HL-60 (cell line): Measurements from ENCODE around the gene PTPRG.

Experiments used
- DNase-seq, 2 experiments: peaks; one replicate each; pipeline ENCODE4 v3.0.0-alpha.2; 2010 to 2020; ENCODE audit warnings: low read depth in 1 of 2, low spot score in 1 of 2
- H3K27ac ChIP-seq: fragments of 250-450 bp; sonication (Bioruptor Pico); replicated peaks from 2 replicates; pipeline ENCODE4 v1.5.1; 2020; ENCODE audit warnings: mild to moderate bottlenecking, moderate library complexity
- H3K27me3 ChIP-seq: fragments of 250-450 bp; sonication (Bioruptor Pico); 2 replicates; pipeline ENCODE4 v1.5.1; 2021; ENCODE audit warnings: mild to moderate bottlenecking, moderate library complexity; ENCODE audit not compliant: insufficient read depth, poor library complexity, severe bottlenecking
- H3K4me3 ChIP-seq: replicated peaks from 2 replicates; pipeline ENCODE4 v1.5.1; 2011; ENCODE audit warnings: mild to moderate bottlenecking, control low read depth, low read length; ENCODE audit not compliant: insufficient read depth
- CTCF ChIP-seq: IDR thresholded peaks from one replicate; pipeline ENCODE4 v1.5.1; 2011; ENCODE audit warnings: low read length, control low read depth, inconsistent platforms; ENCODE audit not compliant: insufficient read depth
- GABPA ChIP-seq: IDR thresholded peaks from 2 replicates; pipeline ENCODE4 v1.6.1; 2012; ENCODE audit warnings: low read depth
- POLR2AphosphoS5 ChIP-seq: IDR thresholded peaks from 2 replicates; pipeline ENCODE4 v1.6.1; 2012; ENCODE audit warnings: low read depth
- SPI1 ChIP-seq: IDR thresholded peaks from 2 replicates; pipeline ENCODE4 v1.6.1; 2012; ENCODE audit warnings: low read depth, mild to moderate bottlenecking, borderline replicate concordance
- TF ChIP-seq, protein P1 (sequence below): IDR thresholded peaks from 2 replicates; pipeline ENCODE4 v1.6.1; 2012; ENCODE audit warnings: low read depth; ENCODE audit not compliant: insufficient replicate concordance

The PTPRG gene

DNA sequence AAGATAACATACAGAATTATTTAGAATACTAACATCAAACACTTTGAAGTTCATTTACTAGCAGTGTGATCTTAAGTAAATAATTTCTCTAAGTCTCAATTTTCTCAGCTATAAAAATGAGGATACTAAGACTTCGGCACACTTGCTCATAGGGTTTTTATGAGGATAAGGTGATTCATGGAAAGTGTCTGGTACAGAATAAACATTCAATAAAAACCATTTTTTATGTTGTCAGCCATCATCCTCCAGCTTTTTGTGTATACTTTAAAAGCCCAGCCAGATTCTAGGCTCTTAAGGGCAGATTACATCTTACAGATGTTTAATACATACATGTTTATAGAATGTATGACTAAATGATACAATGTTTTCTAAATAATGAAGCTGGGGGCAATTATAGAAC is 755.2 kb downstream of the PTPRG start:
- no peak for DNase-seq
- Histone ChIP-seq H3K4me3 (no peak overlapping the region), H3K27me3 (no peaks in the 10 kb centered on the region), H3K27ac (no peak overlapping the region)
- no peak for TF ChIP-seq SPI1
- TF ChIP-seq, protein P1, sequence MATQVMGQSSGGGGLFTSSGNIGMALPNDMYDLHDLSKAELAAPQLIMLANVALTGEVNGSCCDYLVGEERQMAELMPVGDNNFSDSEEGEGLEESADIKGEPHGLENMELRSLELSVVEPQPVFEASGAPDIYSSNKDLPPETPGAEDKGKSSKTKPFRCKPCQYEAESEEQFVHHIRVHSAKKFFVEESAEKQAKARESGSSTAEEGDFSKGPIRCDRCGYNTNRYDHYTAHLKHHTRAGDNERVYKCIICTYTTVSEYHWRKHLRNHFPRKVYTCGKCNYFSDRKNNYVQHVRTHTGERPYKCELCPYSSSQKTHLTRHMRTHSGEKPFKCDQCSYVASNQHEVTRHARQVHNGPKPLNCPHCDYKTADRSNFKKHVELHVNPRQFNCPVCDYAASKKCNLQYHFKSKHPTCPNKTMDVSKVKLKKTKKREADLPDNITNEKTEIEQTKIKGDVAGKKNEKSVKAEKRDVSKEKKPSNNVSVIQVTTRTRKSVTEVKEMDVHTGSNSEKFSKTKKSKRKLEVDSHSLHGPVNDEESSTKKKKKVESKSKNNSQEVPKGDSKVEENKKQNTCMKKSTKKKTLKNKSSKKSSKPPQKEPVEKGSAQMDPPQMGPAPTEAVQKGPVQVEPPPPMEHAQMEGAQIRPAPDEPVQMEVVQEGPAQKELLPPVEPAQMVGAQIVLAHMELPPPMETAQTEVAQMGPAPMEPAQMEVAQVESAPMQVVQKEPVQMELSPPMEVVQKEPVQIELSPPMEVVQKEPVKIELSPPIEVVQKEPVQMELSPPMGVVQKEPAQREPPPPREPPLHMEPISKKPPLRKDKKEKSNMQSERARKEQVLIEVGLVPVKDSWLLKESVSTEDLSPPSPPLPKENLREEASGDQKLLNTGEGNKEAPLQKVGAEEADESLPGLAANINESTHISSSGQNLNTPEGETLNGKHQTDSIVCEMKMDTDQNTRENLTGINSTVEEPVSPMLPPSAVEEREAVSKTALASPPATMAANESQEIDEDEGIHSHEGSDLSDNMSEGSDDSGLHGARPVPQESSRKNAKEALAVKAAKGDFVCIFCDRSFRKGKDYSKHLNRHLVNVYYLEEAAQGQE = no peak
- no peak for TF ChIP-seq POLR2AphosphoS5
- no peak for TF ChIP-seq GABPA
- no peak for TF ChIP-seq CTCF

DNA sequence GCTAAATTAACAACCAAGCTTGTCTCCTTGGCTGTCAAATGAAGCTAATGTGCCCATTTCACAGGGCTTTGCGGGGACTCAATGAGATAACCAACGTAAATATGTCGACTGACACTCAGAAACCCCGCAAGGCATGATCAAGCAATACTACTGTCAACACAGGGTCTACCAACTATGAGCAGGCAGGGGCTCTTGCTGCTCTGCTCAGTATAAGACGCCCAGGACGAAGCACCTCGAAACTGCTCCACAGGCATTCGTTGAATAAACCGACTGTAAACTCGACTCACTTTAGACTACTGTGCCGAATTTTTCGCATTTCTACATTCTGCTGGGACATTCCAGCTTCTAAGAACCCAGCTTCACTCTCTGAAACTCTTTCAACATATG is 757.0 kb downstream of the PTPRG start:
- no peak overlapping the region for H3K27ac ChIP-seq
- no peak overlapping the region for H3K4me3 ChIP-seq
- DNase-seq = no peak
- no peaks in the 10 kb centered on the region for H3K27me3 ChIP-seq
- no peak for TF ChIP-seq SPI1
- TF ChIP-seq CTCF = no peak
- no peak for TF ChIP-seq GABPA
- TF ChIP-seq, protein P1 = no peak

GRCh38 chr3:62318752-62319569 is 757.6 kb downstream of the PTPRG start:
- H3K27ac ChIP-seq = no peak overlapping the region
- no peak overlapping the region for H3K4me3 ChIP-seq
- TF ChIP-seq, protein P1 = peak; percentile 95
- no peak for TF ChIP-seq GABPA
- no peak for DNase-seq
- no peaks in the 10 kb centered on the region for H3K27me3 ChIP-seq
